ENCODE measurements around the gene C17orf107. TPM values are rescaled to one million over a fixed set of nuclear protein-coding genes. Genes with fewer than 3 reads are reported as not detected.

C17orf107 gene
- polyA plus RNA-seq, 1 of the 3 experiments (the other 2 are of a cell fraction), result 0.44 TPM

- H3K9me3 ChIP-seq, result no peaks in the 10 kb centered on the region
- H3K9me2 ChIP-seq, result no peaks in the 10 kb centered on the region
- H3K79me2 ChIP-seq (ENCODE audit: insufficient read depth), result 0 out of 2 replicates have a peak, but pooled peaks cover 5% of the 10 kb centered on the region
- no peak overlapping the region for H3K27ac ChIP-seq (ENCODE audit: low read depth in 2 of 2, low read length in 1 of 2)
- no peaks in the 10 kb centered on the region for H3F3A ChIP-seq (replicated peaks; ENCODE audit: insufficient read depth)
- no peak overlapping the region for H3K9ac ChIP-seq
- H3K4me3 ChIP-seq (ENCODE audit: low read depth in 2 of 2, low read length in 1 of 2), result no peak overlapping the region
- ChIA-PET POLR2A (no interaction called here), CTCF (interaction anchor here (1.6 to 16.4 kb wide), 4 partner anchors 22 to 94 kb away, joined by 4 to 235 read pairs (median 6); partner anchors contain the start of genes CHRNE, GLTPD2 and VMO1)
- no peak overlapping the region for H2AFZ ChIP-seq (ENCODE audit: low read depth)
- peaks cover 0 to 15% of the 10 kb centered on the region in 2 experiments for H3K36me3 ChIP-seq (replicated peaks in 1 of 2; ENCODE audit: control insufficient read depth in 1 of 2, insufficient read depth in 2 of 2, low read length in 1 of 2)
- no peak for TF ChIP-seq GABPA (IDR thresholded peaks at IDR 0.05; ENCODE audit: low read depth)
- no peak for TF ChIP-seq FOXJ3 (CRISPR knock-in tag; IDR thresholded peaks at IDR 0.05)
- no peak for TF ChIP-seq JUND (IDR thresholded peaks at IDR 0.05)
- TF ChIP-seq RFX5 (IDR thresholded peaks at IDR 0.05; ENCODE audit: low read length), result no peak
- TF ChIP-seq ZBTB33 (IDR thresholded peaks at IDR 0.05; ENCODE audit: borderline replicate concordance, low read depth), result no peak
- no peak for TF ChIP-seq USF1 (IDR thresholded peaks at IDR 0.05; ENCODE audit: borderline replicate concordance, low read depth)
- TF ChIP-seq FOXM1 (IDR thresholded peaks at IDR 0.05; ENCODE audit: low read depth), result no peak
- no peak for TF ChIP-seq MXI1 (IDR thresholded peaks at IDR 0.05; ENCODE audit: low read depth, low read length)
- TF ChIP-seq MAX (IDR thresholded peaks at IDR 0.05; ENCODE audit: low read depth), result no peak
- TF ChIP-seq PBX3 (IDR thresholded peaks at IDR 0.05), result no peak
- TF ChIP-seq CHD2 (IDR thresholded peaks at IDR 0.05; ENCODE audit: low read length, partially characterized antibody), result no peak
- no peak for TF ChIP-seq TEAD4 (IDR thresholded peaks at IDR 0.05; ENCODE audit: borderline replicate concordance, insufficient read depth)
- TF ChIP-seq EZH2phosphoT487 (IDR thresholded peaks at IDR 0.05; ENCODE audit: borderline replicate concordance, low read depth), result no peak
- no peak for TF ChIP-seq ELF1 (IDR thresholded peaks at IDR 0.05)
- H3K27me3 ChIP-seq (ENCODE audit: insufficient read depth), result no peaks in the 10 kb centered on the region
- no peak for DNase-seq
- H3K4me1 ChIP-seq (ENCODE audit: control insufficient read depth in 1 of 2, insufficient read depth in 2 of 2, low read depth in 1 of 2, low read length in 1 of 2), result no peaks in the 10 kb centered on the region
- no peak overlapping the region for H3K4me2 ChIP-seq
- H4K20me1 ChIP-seq (ENCODE audit: insufficient read depth), result no peaks in the 10 kb centered on the region
- WGBS (ENCODE audit: low lambda C conversion rate), result 86% methylated on average over 4 of the region's 4 CpGs
These were observed 19.7 kb upstream of the C17orf107 start for GRCh38 chr17:4879601-4880000.

- Histone ChIP-seq H3K4me3 (ENCODE audit: low read depth in 2 of 2, low read length in 1 of 2) (no peak overlapping the region), H4K20me1 (ENCODE audit: insufficient read depth) (no peaks in the 10 kb centered on the region), H3K27me3 (ENCODE audit: insufficient read depth) (no peaks in the 10 kb centered on the region), H2AFZ (ENCODE audit: low read depth) (no peak overlapping the region), H3K36me3 (replicated peaks in 1 of 2; ENCODE audit: control insufficient read depth in 1 of 2, insufficient read depth in 2 of 2, low read length in 1 of 2) (peaks cover 0 to 27% of the 10 kb centered on the region in 2 experiments), H3K27ac (ENCODE audit: low read depth in 2 of 2, low read length in 1 of 2) (no peak overlapping the region), H3K79me2 (ENCODE audit: insufficient read depth) (no peaks in the 10 kb centered on the region), H3F3A (replicated peaks; ENCODE audit: insufficient read depth) (no peaks in the 10 kb centered on the region), H3K9me2 (no peaks in the 10 kb centered on the region), H3K4me2 (no peak overlapping the region), H3K4me1 (ENCODE audit: control insufficient read depth in 1 of 2, insufficient read depth in 2 of 2, low read depth in 1 of 2, low read length in 1 of 2) (no peaks in the 10 kb centered on the region), H3K9ac (no peak overlapping the region), H3K9me3 (no peaks in the 10 kb centered on the region)
- DNase-seq, result no peak
- ChIA-PET CTCF (interaction anchor here (0.7 to 16.4 kb wide), 17 partner anchors 11 to 171 kb away, joined by 3 to 235 read pairs (median 4); partner anchors contain the start of genes CHRNE, GLTPD2, PLD2 and PSMB6), POLR2A (no interaction called here)
- TF ChIP-seq ELF1 (IDR thresholded peaks at IDR 0.05) (no peak), MAX (IDR thresholded peaks at IDR 0.05; ENCODE audit: low read depth) (no peak), RFX5 (IDR thresholded peaks at IDR 0.05; ENCODE audit: low read length) (no peak), NRF1 (IDR thresholded peaks at IDR 0.05; ENCODE audit: low read depth, low read length) (no peak), CHD2 (IDR thresholded peaks at IDR 0.05; ENCODE audit: low read length, partially characterized antibody) (no peak), POLR2AphosphoS5 (IDR thresholded peaks at IDR 0.05; ENCODE audit: low read depth, low read length) (no peak), JUND (IDR thresholded peaks at IDR 0.05) (no peak), FOSL2 (IDR thresholded peaks at IDR 0.05; ENCODE audit: borderline replicate concordance, low read depth) (no peak), REST (IDR thresholded peaks at IDR 0.05; ENCODE audit: low read depth, low read length) (no peak), TEAD4 (IDR thresholded peaks at IDR 0.05; ENCODE audit: borderline replicate concordance, insufficient read depth) (no peak), GABPA (IDR thresholded peaks at IDR 0.05; ENCODE audit: low read depth) (no peak), TCF12 (IDR thresholded peaks at IDR 0.05) (no peak), FOXM1 (IDR thresholded peaks at IDR 0.05; ENCODE audit: low read depth) (no peak)
- 94% methylated on average over 14 of the region's 15 CpGs for WGBS (ENCODE audit: low lambda C conversion rate)
These were observed 18.5 kb upstream of the C17orf107 start for GRCh38 chr17:4880857-4881256.
